ENCODE results near the gene KIAA1210. TPM values are rescaled to one million over a fixed set of nuclear protein-coding genes. Genes with fewer than 3 reads are reported as not detected.
"Not testable (repeated sequence)": the region's sequence is repeated elsewhere in the genome, so short reads cannot be mapped to it uniquely, and the experiment has no call there.

KIAA1210 gene
- total RNA-seq, 1 donor from 2014 or later: 0.56 TPM

DNA sequence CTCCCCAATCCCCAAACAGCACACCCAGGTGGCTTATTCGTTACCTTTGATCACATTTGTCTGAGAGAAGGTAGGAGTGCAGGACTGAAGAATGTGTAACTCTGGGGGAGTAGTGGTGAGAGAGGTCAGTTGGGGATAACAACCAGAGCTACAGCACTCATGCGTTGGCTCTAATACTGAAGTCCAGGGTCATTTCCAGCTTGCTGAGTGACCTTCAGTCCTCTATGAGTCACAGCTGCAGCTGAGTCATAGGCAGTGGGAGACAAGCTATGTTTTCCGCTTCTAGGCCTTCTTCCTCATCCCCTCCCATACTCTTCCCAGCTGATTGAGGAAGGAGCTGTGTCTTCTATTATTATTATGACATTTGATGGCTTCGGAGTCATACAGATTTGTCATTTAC lies 86.4 kb downstream of the KIAA1210 start:
- H3K27me3 Mint-ChIP-seq (ENCODE audit: low read depth): no peaks in the 10 kb centered on the region
- H3K9me3 Mint-ChIP-seq: peaks cover 29% of the 10 kb centered on the region
- DNase-seq (ENCODE audit: low spot score in 2 of 2, unreplicated experiment in 2 of 2): no peak
- no peaks in the 10 kb centered on the region for H3K36me3 Mint-ChIP-seq
- no peak overlapping the region for H3K27ac Mint-ChIP-seq
- no peak overlapping the region for H3K4me3 Mint-ChIP-seq
- H3K4me1 Mint-ChIP-seq: no peaks in the 10 kb centered on the region
- TF ChIP-seq, protein P1, sequence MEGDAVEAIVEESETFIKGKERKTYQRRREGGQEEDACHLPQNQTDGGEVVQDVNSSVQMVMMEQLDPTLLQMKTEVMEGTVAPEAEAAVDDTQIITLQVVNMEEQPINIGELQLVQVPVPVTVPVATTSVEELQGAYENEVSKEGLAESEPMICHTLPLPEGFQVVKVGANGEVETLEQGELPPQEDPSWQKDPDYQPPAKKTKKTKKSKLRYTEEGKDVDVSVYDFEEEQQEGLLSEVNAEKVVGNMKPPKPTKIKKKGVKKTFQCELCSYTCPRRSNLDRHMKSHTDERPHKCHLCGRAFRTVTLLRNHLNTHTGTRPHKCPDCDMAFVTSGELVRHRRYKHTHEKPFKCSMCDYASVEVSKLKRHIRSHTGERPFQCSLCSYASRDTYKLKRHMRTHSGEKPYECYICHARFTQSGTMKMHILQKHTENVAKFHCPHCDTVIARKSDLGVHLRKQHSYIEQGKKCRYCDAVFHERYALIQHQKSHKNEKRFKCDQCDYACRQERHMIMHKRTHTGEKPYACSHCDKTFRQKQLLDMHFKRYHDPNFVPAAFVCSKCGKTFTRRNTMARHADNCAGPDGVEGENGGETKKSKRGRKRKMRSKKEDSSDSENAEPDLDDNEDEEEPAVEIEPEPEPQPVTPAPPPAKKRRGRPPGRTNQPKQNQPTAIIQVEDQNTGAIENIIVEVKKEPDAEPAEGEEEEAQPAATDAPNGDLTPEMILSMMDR (IDR thresholded peaks at IDR 0.05; ENCODE audit: unreplicated experiment): no peak

DNA sequence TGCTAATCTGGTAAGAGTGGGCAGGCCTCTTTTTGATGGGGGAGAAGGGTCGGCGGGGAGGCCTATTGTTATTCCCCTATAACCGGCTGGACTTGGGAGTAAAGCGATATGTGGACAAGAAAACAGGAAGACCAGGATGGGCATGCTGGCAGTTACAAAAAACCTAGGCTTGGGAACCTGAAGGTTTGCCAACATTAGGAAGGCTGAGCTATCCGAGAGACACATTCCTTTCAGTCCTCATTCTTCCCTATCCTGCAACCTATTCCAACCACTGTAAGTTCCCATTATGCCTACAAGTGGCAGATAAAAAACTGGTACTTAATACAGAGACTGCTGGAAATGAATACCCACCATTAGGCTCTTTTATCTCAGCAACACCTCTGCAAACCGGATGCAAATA lies 87.2 kb downstream of the KIAA1210 start:
- H3K4me3 Mint-ChIP-seq: no peak overlapping the region
- no peak for DNase-seq (ENCODE audit: low spot score in 2 of 2, unreplicated experiment in 2 of 2)

DNA sequence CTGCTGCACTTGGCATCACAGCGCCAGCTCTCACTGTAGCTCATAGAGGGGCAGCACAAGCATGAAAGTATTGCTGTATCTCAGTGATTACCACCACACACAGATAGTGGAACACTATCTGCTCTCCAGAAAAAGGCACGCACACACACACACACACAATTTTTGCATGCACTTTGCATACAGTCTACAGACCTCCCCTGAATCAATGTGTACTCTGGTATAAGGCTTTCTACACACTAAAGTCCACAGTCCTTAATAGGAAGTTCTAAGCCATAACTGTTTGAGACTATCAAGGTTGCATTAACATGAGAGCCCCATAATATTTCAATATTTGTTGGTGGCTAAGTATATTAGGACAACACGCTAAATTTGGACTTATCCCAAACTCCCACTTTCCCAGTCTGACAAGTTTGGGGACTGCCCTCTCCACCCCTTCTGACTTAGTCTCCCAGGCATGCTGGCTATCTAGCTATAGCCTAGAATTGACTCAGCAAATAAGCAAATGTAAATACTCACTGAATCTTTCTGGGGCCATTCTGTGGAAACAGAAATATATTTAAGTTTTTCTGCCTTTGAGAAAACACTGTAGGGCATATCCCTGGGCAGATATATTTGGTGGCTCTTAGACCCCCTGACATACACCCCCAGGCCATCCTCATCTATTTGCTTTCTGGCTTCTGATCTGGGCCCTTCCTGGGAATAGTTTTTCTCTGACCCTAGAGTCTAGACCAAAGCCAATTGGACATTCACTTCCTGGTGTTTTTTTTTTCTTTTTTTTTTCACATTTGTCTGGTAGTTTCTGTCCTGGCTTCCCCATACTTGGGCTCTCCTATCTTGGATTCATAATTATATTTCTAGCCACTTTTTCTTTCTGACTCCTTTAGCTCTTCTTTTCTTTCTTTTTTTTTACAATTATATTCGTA lies 91.2 kb downstream of the KIAA1210 start:
- Mint-ChIP-seq H3K27me3 (ENCODE audit: low read depth) (no peaks in the 10 kb centered on the region), H3K36me3 (no peaks in the 10 kb centered on the region), H3K4me1 (no peaks in the 10 kb centered on the region)

More for the DNA sequence above, 87.2 kb downstream of the KIAA1210 start:
- Mint-ChIP-seq H3K27me3 (ENCODE audit: low read depth) (no peaks in the 10 kb centered on the region), H3K9me3 (peaks cover 27% of the 10 kb centered on the region), H3K4me1 (no peaks in the 10 kb centered on the region), H3K36me3 (no peaks in the 10 kb centered on the region), H3K27ac (no peak overlapping the region)
- TF ChIP-seq, protein P1 (IDR thresholded peaks at IDR 0.05; ENCODE audit: unreplicated experiment): no peak

DNA sequence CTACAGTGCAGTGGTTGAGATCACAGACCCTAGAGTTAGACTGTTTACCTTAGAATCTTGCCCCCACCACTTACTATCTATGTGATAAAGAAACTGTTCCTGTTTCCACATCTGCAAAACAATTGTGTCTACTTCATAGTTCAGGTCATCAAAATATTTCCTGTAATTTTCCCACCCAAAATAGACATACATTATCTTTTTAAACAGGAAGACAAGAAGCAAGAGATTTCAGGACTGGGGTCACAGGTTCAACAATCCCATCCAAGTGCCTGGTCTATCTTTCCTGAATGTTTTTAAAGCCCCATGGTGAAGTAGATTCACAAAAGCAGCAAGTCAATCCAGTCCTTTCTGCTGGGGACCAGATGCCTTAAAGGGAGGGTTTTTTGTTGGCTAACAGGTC lies 96.6 kb downstream of the KIAA1210 start:
- Mint-ChIP-seq H3K4me1 (no peaks in the 10 kb centered on the region), H3K27ac (no peak overlapping the region), H3K36me3 (no peaks in the 10 kb centered on the region), H3K4me3 (no peak overlapping the region), H3K9me3 (peaks cover 49% of the 10 kb centered on the region), H3K27me3 (ENCODE audit: low read depth) (no peaks in the 10 kb centered on the region)
- TF ChIP-seq, protein P1 (IDR thresholded peaks at IDR 0.05; ENCODE audit: unreplicated experiment): no peak
- DNase-seq (ENCODE audit: low spot score in 2 of 2, unreplicated experiment in 2 of 2): no peak

More for the DNA sequence above, 91.2 kb downstream of the KIAA1210 start:
- Mint-ChIP-seq H3K4me3 (no peak overlapping the region), H3K9me3 (peaks cover 36% of the 10 kb centered on the region), H3K27ac (no peak overlapping the region)
- TF ChIP-seq, protein P1 (IDR thresholded peaks at IDR 0.05; ENCODE audit: unreplicated experiment): no peak
- no peak for DNase-seq (ENCODE audit: low spot score in 2 of 2, unreplicated experiment in 2 of 2)

DNA sequence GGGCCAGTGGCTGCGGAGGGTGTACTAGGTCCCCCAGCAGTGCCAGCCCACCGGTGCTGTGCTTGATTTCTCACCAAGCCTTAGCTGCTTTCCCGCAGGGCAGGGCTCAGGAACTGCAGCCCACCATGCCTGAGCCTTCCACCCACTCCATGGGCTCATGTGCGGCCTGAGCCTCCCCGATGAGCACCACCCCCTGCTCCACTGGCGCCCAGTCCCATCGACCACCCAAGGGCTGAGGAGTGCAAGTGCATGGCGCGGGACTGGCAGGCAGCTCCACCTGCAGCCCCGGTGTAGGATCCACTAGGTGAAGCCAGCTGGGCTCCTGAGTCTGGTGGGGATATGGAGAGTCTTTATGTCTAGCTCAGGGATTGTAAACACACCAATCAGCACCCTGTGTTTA lies 98.0 kb downstream of the KIAA1210 start:
- not testable (repeated sequence) for H3K4me1 Mint-ChIP-seq; H3K27me3 Mint-ChIP-seq (ENCODE audit: low read depth); H3K27ac Mint-ChIP-seq; H3K36me3 Mint-ChIP-seq; DNase-seq (ENCODE audit: low spot score in 2 of 2, unreplicated experiment in 2 of 2); H3K4me3 Mint-ChIP-seq
- peaks cover 55% of the 10 kb centered on the region for H3K9me3 Mint-ChIP-seq

DNA sequence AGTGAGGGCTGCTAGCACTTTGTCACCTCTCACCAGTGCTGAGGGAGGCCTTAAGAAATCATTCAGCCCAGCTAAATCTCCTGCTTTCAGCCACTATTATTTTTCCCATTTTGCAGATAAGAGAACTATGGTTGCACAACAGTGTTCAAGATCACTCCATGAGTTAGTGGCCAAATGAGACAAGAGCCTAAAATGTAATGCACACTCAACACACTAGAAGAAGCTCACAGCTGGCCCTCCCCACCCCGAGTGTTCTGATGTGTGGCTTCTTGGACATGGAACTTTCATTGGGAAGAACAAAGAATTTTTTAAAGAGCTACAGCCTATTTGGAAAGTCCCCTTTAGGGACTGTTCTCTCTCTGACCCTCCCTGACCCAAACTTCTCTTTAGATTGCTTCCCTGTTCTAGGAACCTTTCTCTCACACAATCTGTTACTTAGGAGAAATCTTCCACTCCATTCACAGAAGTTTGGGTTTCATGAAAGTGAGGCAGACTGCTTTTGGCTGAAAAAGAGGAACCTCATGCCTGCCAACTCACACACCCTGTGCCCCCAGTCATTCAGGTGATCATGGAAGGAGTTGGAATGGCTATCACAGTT lies 98.8 kb downstream of the KIAA1210 start:
- Mint-ChIP-seq H3K4me3 (no peak overlapping the region), H3K27me3 (ENCODE audit: low read depth) (no peaks in the 10 kb centered on the region), H3K9me3 (peaks cover 50% of the 10 kb centered on the region), H3K36me3 (no peaks in the 10 kb centered on the region), H3K27ac (no peak overlapping the region), H3K4me1 (no peaks in the 10 kb centered on the region)
- TF ChIP-seq, protein P1 (IDR thresholded peaks at IDR 0.05; ENCODE audit: unreplicated experiment): no peak
- DNase-seq (ENCODE audit: low spot score in 2 of 2, unreplicated experiment in 2 of 2): no peak
